T-helper 17 cell (primary cell): ENCODE data around the gene SH3PXD2A. TPM values are rescaled to one million over a fixed set of nuclear protein-coding genes. Genes with fewer than 3 reads are reported as not detected.
A peak's percentile ranks its signal among the peaks of the same experiment; 100 is the strongest.

Experiments
- ATAC-seq: fragments of 150-1000 bp; cut with Tn5 transposase; 2 replicates; pipeline ENCODE4 v1.10.0; 2021; ENCODE audit warnings: mild to moderate bottlenecking, moderate library complexity
- DNase-seq, 3 donors: peaks; one replicate each; pipeline versions ENCODE4 v3.0.0 to v3.0.0-alpha.2; 2020 to 2021
- H3K9me3 ChIP-seq: one replicate; pipeline ENCODE4 v1.7.0; 2013; ENCODE audit warnings: low read length, mild to moderate bottlenecking; ENCODE audit not compliant: control insufficient read depth, poor library complexity, severe bottlenecking
- H3K27ac Mint-ChIP-seq: one replicate; pipeline ENCODE4 v1.8.0; 2022; ENCODE audit warnings: mild to moderate bottlenecking, moderate library complexity, mixed read lengths
- H3K27me3 Mint-ChIP-seq: one replicate; pipeline ENCODE4 v1.8.0; 2022; ENCODE audit warnings: mixed read lengths
- H3K36me3 Mint-ChIP-seq: one replicate; pipeline ENCODE4 v1.8.0; 2022; ENCODE audit warnings: low read depth, mixed read lengths
- H3K4me1 Mint-ChIP-seq: one replicate; pipeline ENCODE4 v1.8.0; 2022; ENCODE audit warnings: mild to moderate bottlenecking, mixed read lengths
- H3K4me3 Mint-ChIP-seq: one replicate; pipeline ENCODE4 v1.8.0; 2022; ENCODE audit warnings: mild to moderate bottlenecking, moderate library complexity, mixed read lengths
- total RNA-seq, 4 donors: library from RNA in 2 of 4; stranded (reverse) in 2 of 4; gene quantifications; one replicate each; pipeline ENCODE4 v1.2.3 and lab custom pipeline; 2022 to 2026

SH3PXD2A gene
- total RNA-seq, 2 donors from 2014 or later: 7.2 to 10.9 TPM

DNA sequence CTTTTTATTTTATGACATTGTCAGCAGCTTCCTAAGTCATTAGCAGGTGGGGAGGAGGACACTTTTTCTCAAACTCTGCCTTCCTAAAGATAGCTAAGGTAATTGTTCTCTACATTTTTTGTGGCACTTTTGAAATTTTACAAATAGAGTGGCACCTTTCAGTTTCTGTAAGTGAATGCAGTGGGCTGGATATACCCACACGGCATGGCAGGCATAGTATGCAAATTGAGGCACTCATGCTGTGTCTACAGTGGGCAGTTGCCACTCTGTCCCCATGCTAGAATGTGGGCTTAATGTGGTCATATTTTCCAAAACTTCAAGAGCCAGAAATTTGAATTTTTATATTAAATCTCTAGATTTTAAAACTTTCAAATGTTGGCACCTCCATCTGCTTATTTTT lies 12.8 kb upstream of the SH3PXD2A start:
- Mint-ChIP-seq H3K4me1 (peaks cover 4% of the 10 kb centered on the region), H3K27me3 (no peaks in the 10 kb centered on the region), H3K27ac (no peak overlapping the region), H3K4me3 (no peak overlapping the region), H3K36me3 (peaks cover 2% of the 10 kb centered on the region)
- ATAC-seq: no peak
- DNase-seq: no peak
- H3K9me3 ChIP-seq: no peaks in the 10 kb centered on the region

DNA sequence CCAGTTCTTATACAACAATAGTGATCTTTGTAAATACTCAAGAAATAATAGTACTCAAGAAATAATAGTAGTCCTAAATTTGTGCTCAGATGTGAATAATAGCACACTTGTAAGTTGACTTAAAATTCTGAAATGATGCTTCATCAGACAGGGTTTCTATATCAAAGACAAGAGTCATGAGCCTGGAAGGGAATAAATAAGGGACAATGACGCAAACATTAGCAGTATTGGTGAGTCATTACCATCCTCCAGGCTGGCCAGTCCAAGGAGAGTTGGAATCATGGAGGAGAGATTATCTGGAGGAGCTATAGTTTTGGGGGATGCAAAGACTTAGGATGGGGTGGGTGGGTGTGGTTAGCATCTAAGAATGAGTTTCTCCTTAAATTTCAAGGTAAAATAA lies 6.1 kb upstream of the SH3PXD2A start:
- peaks cover 22% of the 10 kb centered on the region for H3K27me3 Mint-ChIP-seq
- no peak overlapping the region for H3K4me3 Mint-ChIP-seq
- no peak overlapping the region for H3K27ac Mint-ChIP-seq

DNA sequence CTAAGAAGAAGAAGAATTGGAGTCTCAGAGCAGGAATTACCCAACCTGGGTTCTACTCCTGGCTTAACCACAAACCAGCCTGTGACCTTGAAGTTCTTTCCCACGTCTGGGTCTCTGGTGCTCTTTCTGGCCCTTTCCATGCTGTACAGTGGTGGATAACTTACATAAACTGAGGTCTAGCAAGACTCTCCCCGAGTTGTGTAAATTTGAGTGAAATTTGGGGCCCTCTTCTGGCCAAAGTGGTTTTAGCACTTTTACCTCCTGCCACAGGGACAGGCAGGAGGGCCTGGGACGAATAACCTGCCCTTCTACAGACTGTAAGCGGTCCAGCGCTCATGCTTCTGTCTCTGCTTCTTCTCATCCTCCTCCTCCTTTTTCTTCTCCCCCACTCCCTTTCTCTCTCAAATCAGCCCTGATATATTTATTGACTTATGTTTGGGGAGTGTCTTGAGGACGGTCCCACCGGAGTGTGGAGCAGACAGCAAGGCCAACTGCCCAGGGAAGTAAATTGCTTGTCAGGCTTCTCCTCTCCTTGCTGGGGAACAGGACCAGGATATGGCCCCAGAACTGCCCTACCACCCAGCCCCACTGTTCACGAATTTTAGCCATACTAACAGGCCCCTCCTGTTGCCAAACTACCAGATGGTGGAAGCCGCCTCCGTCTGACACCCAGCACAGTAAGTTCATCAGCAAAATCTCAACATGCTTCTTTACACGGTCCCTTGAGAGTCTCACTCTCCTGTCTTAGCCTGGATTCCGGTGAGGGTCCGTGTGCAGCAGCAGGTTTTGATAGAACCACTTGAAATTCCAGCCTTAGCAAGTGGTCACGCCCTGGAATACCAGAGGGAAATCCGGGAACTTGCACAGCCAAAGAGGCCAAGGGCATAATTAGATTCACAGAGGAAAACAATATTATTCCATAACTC lies 4.0 kb upstream of the SH3PXD2A start:
- DNase-seq (peak; percentile 20 to 43 (median 23)), ATAC-seq (peak; percentile 67)
- no peak overlapping the region for H3K27ac Mint-ChIP-seq
- peaks cover 33% of the 10 kb centered on the region for H3K27me3 Mint-ChIP-seq
- H3K4me3 Mint-ChIP-seq: no peak overlapping the region
- H3K4me1 Mint-ChIP-seq: peaks cover 11% of the 10 kb centered on the region
- H3K36me3 Mint-ChIP-seq: peaks cover 4% of the 10 kb centered on the region
- no peaks in the 10 kb centered on the region for H3K9me3 ChIP-seq

More for the DNA sequence above, 6.1 kb upstream of the SH3PXD2A start:
- no peaks in the 10 kb centered on the region for H3K9me3 ChIP-seq
- ATAC-seq (no peak), DNase-seq (no peak)
- Mint-ChIP-seq H3K36me3 (peaks cover 4% of the 10 kb centered on the region), H3K4me1 (peaks cover 9% of the 10 kb centered on the region)

DNA sequence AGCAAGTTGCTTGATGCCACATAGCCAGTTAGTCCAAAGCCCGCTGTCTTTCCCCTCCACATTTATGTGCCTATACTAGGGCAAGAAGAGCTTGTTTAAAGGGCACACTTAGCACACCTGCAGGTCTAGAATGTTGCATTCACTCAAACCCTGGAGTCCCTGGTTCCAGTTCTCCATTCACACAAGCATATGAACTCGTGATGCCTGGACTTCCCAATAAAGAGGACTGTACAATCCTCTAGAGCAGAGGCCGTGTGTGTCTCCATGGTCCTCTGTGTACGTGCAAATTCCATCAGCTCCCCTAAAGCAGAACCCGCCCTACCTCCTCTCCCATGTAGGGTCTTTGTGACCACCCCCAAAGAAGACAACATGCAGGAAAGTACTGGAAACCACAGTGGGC lies 3.0 kb upstream of the SH3PXD2A start:
- Mint-ChIP-seq H3K27me3 (peaks cover 43% of the 10 kb centered on the region), H3K4me1 (peaks cover 14% of the 10 kb centered on the region), H3K36me3 (peaks cover 4% of the 10 kb centered on the region), H3K4me3 (no peak overlapping the region), H3K27ac (no peak overlapping the region)
- H3K9me3 ChIP-seq: no peaks in the 10 kb centered on the region
- ATAC-seq: no peak
- no peak for DNase-seq

DNA sequence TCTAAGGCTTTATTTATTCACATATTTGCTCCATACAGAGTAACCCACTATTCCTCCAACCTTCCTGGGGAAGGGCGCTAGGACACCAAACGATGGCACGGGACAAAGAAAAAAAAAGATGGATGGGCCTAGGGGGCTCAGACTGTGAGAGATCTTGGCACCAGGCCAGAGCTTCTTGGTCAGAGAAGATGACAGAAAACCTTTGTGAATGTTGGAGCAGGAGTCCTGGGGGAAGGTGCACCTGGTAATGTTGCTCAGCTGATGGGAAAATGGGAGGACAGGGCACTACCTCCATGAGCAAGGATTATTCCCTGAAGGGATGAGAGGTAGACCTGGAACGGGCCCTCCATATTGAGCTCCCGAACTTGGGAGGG lies 1.4 kb upstream of the SH3PXD2A start:
- no peak overlapping the region for H3K27ac Mint-ChIP-seq
- H3K27me3 Mint-ChIP-seq: peaks cover 49% of the 10 kb centered on the region
- no peak for DNase-seq
- H3K36me3 Mint-ChIP-seq: peaks cover 4% of the 10 kb centered on the region
- no peak for ATAC-seq
- peak overlapping the region; percentile 62 for H3K4me3 Mint-ChIP-seq
- H3K9me3 ChIP-seq: no peaks in the 10 kb centered on the region
- H3K4me1 Mint-ChIP-seq: peaks cover 14% of the 10 kb centered on the region

DNA sequence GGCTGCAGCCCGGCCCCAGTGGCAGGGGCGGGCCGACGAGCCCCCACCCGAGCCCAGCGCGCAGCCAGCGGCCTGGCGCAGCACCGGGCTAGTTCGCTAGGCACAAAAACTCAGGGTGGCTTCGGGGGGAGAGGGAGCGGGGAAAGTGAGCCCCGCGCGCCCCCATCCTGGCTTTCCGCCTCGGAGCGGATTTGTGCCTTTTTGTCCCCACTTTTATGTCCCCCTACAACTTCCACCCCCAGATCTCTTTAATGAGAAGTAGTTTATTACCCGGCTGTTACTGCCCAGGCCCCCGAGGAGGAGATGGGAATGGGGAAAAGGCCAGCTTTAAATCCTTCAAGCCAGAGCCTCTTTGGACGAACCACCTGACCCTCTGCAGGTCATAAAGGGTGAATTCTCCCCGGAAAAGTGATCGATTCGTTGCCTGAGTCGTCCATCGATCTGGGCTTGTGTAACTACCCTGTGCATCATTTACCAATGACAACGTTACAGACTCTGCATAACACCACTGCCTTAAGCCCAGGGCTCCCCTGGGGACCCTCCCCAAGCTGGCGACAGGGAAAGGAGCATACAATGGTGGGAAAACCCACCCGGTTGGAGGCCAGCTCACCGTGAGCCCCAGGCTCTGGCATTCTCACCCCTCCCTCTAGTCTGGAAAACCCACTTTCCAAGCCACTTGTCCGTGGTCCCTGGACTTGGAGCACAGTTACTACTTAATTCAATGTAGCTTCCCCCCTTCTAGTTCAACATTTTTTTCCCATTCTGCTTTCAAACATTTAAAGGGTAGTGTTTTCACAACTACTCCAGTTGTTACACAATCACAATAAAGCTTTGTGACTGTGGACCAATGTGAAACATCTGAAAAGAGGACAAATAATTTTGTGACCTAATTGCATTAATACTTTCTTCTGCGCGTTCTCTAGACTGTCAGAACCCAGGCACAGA lies 748 bp upstream of the SH3PXD2A start:
- peak overlapping the region; percentile 62 for H3K4me3 Mint-ChIP-seq
- peaks cover 14% of the 10 kb centered on the region for H3K4me1 Mint-ChIP-seq
- H3K9me3 ChIP-seq: no peaks in the 10 kb centered on the region
- ATAC-seq (no peak), DNase-seq (no peak)
- H3K27me3 Mint-ChIP-seq: peaks cover 49% of the 10 kb centered on the region
- H3K36me3 Mint-ChIP-seq: peaks cover 4% of the 10 kb centered on the region
- H3K27ac Mint-ChIP-seq: no peak overlapping the region

DNA sequence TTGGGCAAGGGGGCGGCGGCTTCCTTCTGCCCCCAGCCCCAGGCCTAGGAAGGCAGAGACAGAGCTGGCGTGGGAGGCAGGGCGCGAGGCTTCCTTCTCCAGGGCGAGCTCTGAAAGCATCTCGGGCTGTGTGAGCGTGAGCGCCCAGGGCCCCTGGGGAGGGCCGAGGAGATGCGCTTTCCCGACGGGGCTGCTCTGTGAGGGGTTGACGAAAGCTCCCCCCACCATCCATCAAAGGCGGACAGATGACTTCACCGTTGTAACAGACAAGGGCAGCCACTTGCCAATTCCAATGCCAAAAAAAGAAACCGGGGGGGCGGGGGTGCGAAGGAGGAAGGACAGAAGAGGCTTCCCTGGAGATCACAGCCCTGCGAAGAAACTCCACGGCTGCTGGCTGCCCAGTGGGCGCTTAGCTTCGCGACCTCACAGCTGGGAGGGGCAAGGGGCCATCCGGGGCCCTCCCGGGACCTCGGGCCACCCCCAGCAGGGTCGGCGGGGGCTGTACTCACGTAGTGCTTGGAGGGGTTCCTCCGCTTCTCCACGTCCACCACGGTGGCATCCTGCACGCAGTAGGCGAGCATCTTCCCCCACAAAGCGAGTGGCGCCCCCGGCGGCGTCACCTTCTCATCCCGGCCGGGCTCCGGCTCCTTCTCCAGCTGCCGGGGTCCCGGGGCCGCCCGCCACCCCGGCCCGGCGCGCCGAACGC lies 537 bp downstream of the SH3PXD2A start:
- Mint-ChIP-seq H3K27ac (peak overlapping the region; percentile 57), H3K4me3 (peak overlapping the region; percentile 87), H3K36me3 (peaks cover 4% of the 10 kb centered on the region), H3K27me3 (peaks cover 60% of the 10 kb centered on the region), H3K4me1 (peaks cover 14% of the 10 kb centered on the region)
- ATAC-seq (peak; percentile 51), DNase-seq (no peak)
- H3K9me3 ChIP-seq: no peaks in the 10 kb centered on the region

DNA sequence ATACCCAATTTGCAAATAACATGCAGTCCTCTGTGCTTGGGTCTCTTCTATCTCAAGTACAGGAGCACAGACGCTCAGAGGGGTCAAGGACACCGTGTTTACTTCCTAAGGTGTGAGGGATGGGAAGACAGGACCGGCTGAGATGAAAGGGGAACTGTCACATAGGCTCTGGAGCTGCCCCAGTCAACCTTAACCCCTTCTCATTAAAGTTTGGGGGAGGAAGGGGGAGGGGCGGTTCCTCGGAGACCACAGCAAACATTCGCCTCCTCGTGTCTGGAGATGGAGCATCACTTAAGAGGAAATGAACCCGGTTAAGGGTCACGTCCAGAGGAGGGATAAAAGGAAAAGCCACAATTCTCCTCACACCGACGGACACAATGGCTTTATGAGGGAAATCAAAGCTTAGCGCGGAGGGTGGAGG lies 1.1 kb downstream of the SH3PXD2A start:
- H3K9me3 ChIP-seq: no peaks in the 10 kb centered on the region
- DNase-seq (no peak), ATAC-seq (no peak)
- Mint-ChIP-seq H3K4me3 (peak overlapping the region; percentile 87), H3K4me1 (peaks cover 11% of the 10 kb centered on the region), H3K36me3 (peaks cover 4% of the 10 kb centered on the region), H3K27me3 (peaks cover 60% of the 10 kb centered on the region), H3K27ac (peak overlapping the region; percentile 57)

DNA sequence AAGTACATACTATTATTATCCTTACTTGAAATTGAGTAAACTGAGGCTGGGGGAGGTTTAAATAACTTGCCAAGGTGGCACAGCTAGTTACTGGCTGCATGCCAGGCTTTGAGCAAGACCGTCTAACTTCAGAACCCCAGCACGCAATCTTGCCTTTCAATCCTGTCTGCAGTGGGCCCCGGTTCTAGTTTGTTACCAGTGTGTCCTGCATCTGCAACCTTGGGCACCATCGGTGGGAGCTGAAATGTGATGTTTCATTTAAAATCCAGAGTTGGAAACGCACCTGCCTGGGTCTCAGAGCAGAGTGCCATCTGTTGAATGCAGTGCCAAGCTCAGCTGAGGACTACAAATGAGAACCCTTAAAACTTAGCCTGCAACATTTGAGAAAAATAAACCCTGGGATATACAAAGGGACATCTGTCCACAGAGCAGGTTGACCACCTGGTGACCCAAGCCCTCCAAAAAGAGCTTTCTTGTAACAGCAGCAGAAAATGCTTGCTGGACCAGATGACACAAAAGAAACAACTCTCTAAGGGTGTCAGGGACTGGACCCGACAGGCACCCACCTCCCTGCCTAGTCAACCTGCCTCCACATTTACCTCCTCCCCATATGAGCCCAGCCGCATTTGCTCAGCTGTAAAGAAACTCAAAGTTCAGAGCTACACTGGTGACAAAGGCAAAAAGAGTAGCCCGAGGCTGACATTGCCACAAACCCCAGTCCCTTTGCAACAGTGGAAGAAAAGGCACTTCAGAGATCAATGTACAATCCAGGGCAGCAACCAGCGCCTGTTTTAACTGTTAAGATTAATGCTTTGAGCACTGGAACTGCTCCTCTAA lies 1.7 kb downstream of the SH3PXD2A start:
- peaks cover 4% of the 10 kb centered on the region for H3K36me3 Mint-ChIP-seq
- H3K9me3 ChIP-seq: no peaks in the 10 kb centered on the region
- H3K4me3 Mint-ChIP-seq: peak overlapping the region; percentile 87
- peaks cover 63% of the 10 kb centered on the region for H3K27me3 Mint-ChIP-seq
- ATAC-seq (no peak), DNase-seq (no peak)
- H3K27ac Mint-ChIP-seq: no peak overlapping the region
- peaks cover 9% of the 10 kb centered on the region for H3K4me1 Mint-ChIP-seq

DNA sequence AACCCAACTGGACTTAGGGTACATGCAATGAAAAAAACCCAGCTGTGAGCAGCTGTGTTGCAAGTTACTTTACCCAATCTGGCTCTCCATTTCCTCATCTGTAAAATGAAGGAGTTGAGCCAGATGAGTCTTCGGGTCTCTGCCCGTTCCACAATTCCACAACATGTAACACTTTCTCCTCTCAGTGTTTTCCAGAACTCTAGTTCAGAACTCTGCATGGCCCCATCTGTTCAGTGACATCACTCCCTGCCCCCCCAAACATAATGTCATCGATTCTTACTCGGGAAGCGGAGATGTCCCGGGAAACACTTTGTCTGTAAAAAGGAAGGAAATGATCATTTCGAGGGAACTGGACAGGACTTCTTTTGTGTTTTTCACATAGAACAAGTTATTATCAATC lies 2.5 kb downstream of the SH3PXD2A start:
- Mint-ChIP-seq H3K27ac (no peak overlapping the region), H3K4me3 (no peak overlapping the region), H3K4me1 (peaks cover 12% of the 10 kb centered on the region), H3K27me3 (peaks cover 65% of the 10 kb centered on the region), H3K36me3 (peaks cover 6% of the 10 kb centered on the region)
- ATAC-seq: no peak
- H3K9me3 ChIP-seq: no peaks in the 10 kb centered on the region
- DNase-seq: no peak

DNA sequence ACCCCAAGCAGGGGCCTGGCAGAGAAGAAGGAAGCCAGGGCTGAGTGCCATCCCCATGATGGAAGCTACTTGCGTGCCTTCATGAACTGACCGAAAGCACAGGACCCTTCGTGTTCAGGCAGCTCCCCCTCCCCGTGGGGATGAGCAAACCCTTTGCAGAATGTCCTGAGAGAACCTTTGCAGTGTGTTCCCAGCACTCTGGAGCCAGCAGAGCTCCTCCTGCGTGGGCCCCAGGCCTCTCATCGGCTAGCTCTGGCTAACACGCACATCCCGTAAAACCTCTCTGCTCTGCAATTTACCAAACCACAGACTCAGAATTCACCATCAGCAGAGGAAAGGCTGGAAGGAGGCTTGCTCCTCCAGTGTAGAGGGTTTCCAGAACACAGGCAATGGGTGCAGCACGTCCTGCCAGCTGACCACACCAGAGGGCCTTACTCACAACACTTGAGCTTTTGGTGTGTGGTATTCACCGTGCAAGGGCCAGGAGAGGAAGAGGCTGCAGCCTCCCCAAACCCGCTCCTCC lies 3.1 kb downstream of the SH3PXD2A start:
- no peak overlapping the region for H3K27ac Mint-ChIP-seq
- H3K4me1 Mint-ChIP-seq: peaks cover 12% of the 10 kb centered on the region
- H3K9me3 ChIP-seq: no peaks in the 10 kb centered on the region
- DNase-seq (no peak), ATAC-seq (no peak)
- peaks cover 6% of the 10 kb centered on the region for H3K36me3 Mint-ChIP-seq
- H3K4me3 Mint-ChIP-seq: no peak overlapping the region
- H3K27me3 Mint-ChIP-seq: peaks cover 59% of the 10 kb centered on the region

DNA sequence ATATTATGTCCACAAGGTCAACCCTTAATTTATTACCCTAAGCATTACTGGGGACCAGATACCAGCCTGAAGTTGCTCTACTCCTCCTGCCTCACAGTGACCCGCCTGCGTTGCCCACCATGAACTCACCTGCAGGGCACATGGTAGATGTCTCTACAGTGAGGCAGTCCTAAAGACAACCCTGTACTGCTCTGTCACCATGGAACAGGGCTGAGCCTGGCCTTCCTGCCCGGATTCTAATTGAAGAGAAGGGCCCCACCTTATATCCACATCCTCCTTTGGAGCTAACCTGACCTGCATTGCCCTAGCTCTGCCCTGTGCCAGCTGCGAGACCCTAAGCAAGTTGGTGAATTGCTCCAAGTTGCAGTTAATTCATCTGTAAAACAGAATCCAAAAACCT lies 4.1 kb downstream of the SH3PXD2A start:
- peaks cover 49% of the 10 kb centered on the region for H3K27me3 Mint-ChIP-seq
- DNase-seq (no peak), ATAC-seq (no peak)
- H3K36me3 Mint-ChIP-seq: peaks cover 3% of the 10 kb centered on the region
- no peak overlapping the region for H3K27ac Mint-ChIP-seq
- H3K9me3 ChIP-seq: no peaks in the 10 kb centered on the region
- no peak overlapping the region for H3K4me3 Mint-ChIP-seq
- H3K4me1 Mint-ChIP-seq: peaks cover 13% of the 10 kb centered on the region
